Uterus (tissue), 4 donors: ENCODE results near the gene TTLL8. TPM values are rescaled to one million over a fixed set of nuclear protein-coding genes. Genes with fewer than 3 reads are reported as not detected.

Source experiments
- DNase-seq, 2 donors: peaks; one replicate each; pipeline ENCODE4 v3.0.0-alpha.2; 2019 to 2020
- H3K27ac ChIP-seq, 2 donors: fragments of 200-600 bp; sonication (generic); 1 replicate in 1 of 2; 2 replicates in 1 of 2; pipeline ENCODE4 v1.5.1; 2016 to 2018
- H3K27me3 ChIP-seq, 2 donors: fragments of 200-600 bp; sonication (generic); one replicate each; pipeline ENCODE4 v1.5.1; 2018 to 2019; ENCODE audit warnings: control low read depth in 1 of 2
- H3K36me3 ChIP-seq, 2 donors: fragments of 200-600 bp; sonication (generic); one replicate each; pipeline ENCODE4 v1.5.1; 2019; ENCODE audit warnings: control low read depth in 1 of 2
- H3K4me1 ChIP-seq, 2 donors: fragments of 200-600 bp; sonication (generic); one replicate each; pipeline ENCODE4 v1.5.1; 2018 to 2019; ENCODE audit warnings: control low read depth in 1 of 2
- H3K4me3 ChIP-seq, 2 donors: fragments of 200-600 bp; sonication (generic); 1 replicate in 1 of 2; 2 replicates in 1 of 2; pipeline ENCODE4 v1.5.1; 2018 to 2019; ENCODE audit warnings: mild to moderate bottlenecking in 1 of 2
- H3K9me3 ChIP-seq, 2 donors: fragments of 200-600 bp; sonication (generic); one replicate each; pipeline ENCODE4 v1.5.1; 2019; ENCODE audit warnings: control low read depth in 1 of 2
- CTCF ChIP-seq, 4 experiments: fragments of 200-600 bp in 2 of 4; fragments of 450-650 bp in 2 of 4; sonication (generic) in 2 of 4; IDR thresholded peaks; one replicate each; pipeline ENCODE4 v1.5.1; 2016 to 2019; ENCODE audit warnings: antibody characterized with exemption in 4 of 4, mild to moderate bottlenecking in 2 of 4, moderate library complexity in 1 of 4
- POLR2A ChIP-seq, 2 donors: fragments of 450-650 bp; IDR thresholded peaks; one replicate each; pipeline ENCODE4 v1.6.1; 2016; ENCODE audit warnings: antibody characterized with exemption in 2 of 2, mild to moderate bottlenecking in 1 of 2, moderate library complexity in 1 of 2
- intact Hi-C: fragments of 100-400 bp; cut with DNase I; formaldehyde crosslinking; loops from one replicate; pipeline ENCODE4 v1.15.1; 2023; ENCODE audit warnings: low total_unique reads
- total RNA-seq, 4 donors: library from RNA; depleted of rRNA in 3 of 4; stranded (reverse); fragments of >200 nt in 3 of 4; gene quantifications; one replicate each; pipeline versions ENCODE4 v1.1.0 to v1.2.4, GENCODE V29; 2014 to 2023
- donor health status: DM: yes; HTN: yes; CAD: no.

The TTLL8 gene
- total RNA-seq, 4 donors from 2014 or later: not detected

- H3K27ac ChIP-seq: no peak overlapping the region
- no peaks in the 10 kb centered on the region for H3K9me3 ChIP-seq
- TF ChIP-seq CTCF (IDR thresholded peaks at IDR 0.05) (no peak), POLR2A (IDR thresholded peaks at IDR 0.05) (no peak)
- intact Hi-C loops: no loop called here
- no peaks in the 10 kb centered on the region for H3K36me3 ChIP-seq
- H3K27me3 ChIP-seq: peaks cover 0 to 2% of the 10 kb centered on the region in 2 donors
- no peak for DNase-seq
- no peaks in the 10 kb centered on the region for H3K4me1 ChIP-seq
- no peak overlapping the region for H3K4me3 ChIP-seq
These were observed 22.8 kb downstream of the TTLL8 start for GRCh38 chr22:50035131-50035881.

GRCh38 chr22:50034126-50035081 lies 23.7 kb downstream of the TTLL8 start:
- intact Hi-C loops: no loop called here
- no peak for DNase-seq
- TF ChIP-seq CTCF (IDR thresholded peaks at IDR 0.05): no peak
- TF ChIP-seq POLR2A (IDR thresholded peaks at IDR 0.05): no peak

GRCh38 chr22:50032941-50033601 lies 25.0 kb downstream of the TTLL8 start:
- Histone ChIP-seq H3K4me1 (peaks cover 0 to 5% of the 10 kb centered on the region in 2 donors), H3K9me3 (no peaks in the 10 kb centered on the region), H3K36me3 (no peaks in the 10 kb centered on the region), H3K27me3 (peaks cover 0 to 6% of the 10 kb centered on the region in 2 donors), H3K27ac (no peak overlapping the region), H3K4me3 (no peak overlapping the region)
- TF ChIP-seq CTCF (IDR thresholded peaks at IDR 0.05): no peak
- no peak for TF ChIP-seq POLR2A (IDR thresholded peaks at IDR 0.05)
- intact Hi-C loops: no loop called here
- DNase-seq: no peak

More at GRCh38 chr22:50034126-50035081, 23.7 kb downstream of the TTLL8 start:
- Histone ChIP-seq H3K9me3 (no peaks in the 10 kb centered on the region), H3K36me3 (no peaks in the 10 kb centered on the region), H3K4me3 (no peak overlapping the region), H3K27ac (no peak overlapping the region), H3K27me3 (peaks cover 0 to 6% of the 10 kb centered on the region in 2 donors), H3K4me1 (peaks cover 0 to 5% of the 10 kb centered on the region in 2 donors)

- peaks cover 0 to 6% of the 10 kb centered on the region in 2 donors for H3K27me3 ChIP-seq
These were observed 25.8 kb downstream of the TTLL8 start for GRCh38 chr22:50032109-50032871.

More at GRCh38 chr22:50032109-50032871, 25.8 kb downstream of the TTLL8 start:
- H3K4me1 ChIP-seq: peaks cover 0 to 5% of the 10 kb centered on the region in 2 donors
- no peaks in the 10 kb centered on the region for H3K36me3 ChIP-seq
- TF ChIP-seq POLR2A (IDR thresholded peaks at IDR 0.05) (no peak), CTCF (IDR thresholded peaks at IDR 0.05) (no peak)
- no peaks in the 10 kb centered on the region for H3K9me3 ChIP-seq
- intact Hi-C loops: no loop called here
- H3K4me3 ChIP-seq: no peak overlapping the region
- H3K27ac ChIP-seq: no peak overlapping the region
- no peak for DNase-seq
